Chondrocyte (in vitro differentiated cells): ENCODE measurements around the gene PCDH20. TPM values are rescaled to one million over a fixed set of nuclear protein-coding genes. Genes with fewer than 3 reads are reported as not detected.
A peak's percentile ranks its signal among the peaks of the same experiment; 100 is the strongest.

Experiments
- DNase-seq: peaks from one replicate; pipeline ENCODE4 v3.0.0; 2021; ENCODE audit warnings: mixed read lengths, low spot score
- H3K27ac Mint-ChIP-seq: one replicate; pipeline ENCODE4 v1.8.0; 2021; ENCODE audit warnings: mild to moderate bottlenecking, moderate library complexity, mixed read lengths; ENCODE audit not compliant: unreplicated experiment
- H3K27me3 Mint-ChIP-seq: 2 replicates; pipeline ENCODE4 v1.8.0; 2021; ENCODE audit warnings: low read depth, mixed read lengths
- H3K36me3 Mint-ChIP-seq: 2 replicates; pipeline ENCODE4 v1.8.0; 2021; ENCODE audit warnings: low read depth, mixed read lengths
- H3K4me1 Mint-ChIP-seq: 2 replicates; pipeline ENCODE4 v1.8.0; 2021; ENCODE audit warnings: low read depth, mild to moderate bottlenecking, mixed read lengths
- H3K4me3 Mint-ChIP-seq: one replicate; pipeline ENCODE4 v1.8.0; 2021; ENCODE audit warnings: mild to moderate bottlenecking, moderate library complexity, mixed read lengths; ENCODE audit not compliant: unreplicated experiment
- H3K9me3 Mint-ChIP-seq: 2 replicates; pipeline ENCODE4 v1.8.0; 2021; ENCODE audit warnings: low read depth, mixed read lengths
- CTCF ChIP-seq: fragments of 200-600 bp; sonication (generic); IDR thresholded peaks from 2 replicates; pipeline ENCODE4 v1.5.0; 2021; ENCODE audit warnings: antibody characterized with exemption, mild to moderate bottlenecking, moderate library complexity
- total RNA-seq: library from RNA; stranded (reverse); gene quantifications from 3 replicates; pipeline ENCODE4 v1.2.1, GENCODE V29; 2021

The PCDH20 gene
- total RNA-seq, 1 donor from 2014 or later = 0.10 TPM

GRCh38 chr13:61417086-61417570, 1.5 kb upstream of the PCDH20 start:
- no peak for DNase-seq
- H3K27me3 Mint-ChIP-seq = peaks cover 33% of the 10 kb centered on the region
- H3K36me3 Mint-ChIP-seq = no peaks in the 10 kb centered on the region
- no peak for TF ChIP-seq CTCF
- H3K27ac Mint-ChIP-seq = no peak overlapping the region
- peaks cover 34% of the 10 kb centered on the region for H3K4me1 Mint-ChIP-seq
- no peak overlapping the region for H3K4me3 Mint-ChIP-seq
- H3K9me3 Mint-ChIP-seq = no peaks in the 10 kb centered on the region

GRCh38 chr13:61415058-61415721, 459 bp downstream of the PCDH20 start:
- Mint-ChIP-seq H3K36me3 (no peaks in the 10 kb centered on the region), H3K4me3 (peak overlapping the region; percentile 74), H3K27me3 (peaks cover 42% of the 10 kb centered on the region), H3K27ac (no peak overlapping the region), H3K9me3 (no peaks in the 10 kb centered on the region), H3K4me1 (peaks cover 34% of the 10 kb centered on the region)
- TF ChIP-seq CTCF = no peak
- peak; percentile 79 for DNase-seq

GRCh38 chr13:61414686-61415057, 977 bp downstream of the PCDH20 start:
- no peak for DNase-seq
- no peak overlapping the region for H3K27ac Mint-ChIP-seq
- TF ChIP-seq CTCF = no peak

GRCh38 chr13:61413572-61414535, 1.8 kb downstream of the PCDH20 start:
- H3K27me3 Mint-ChIP-seq = peaks cover 42% of the 10 kb centered on the region

More at GRCh38 chr13:61414686-61415057, 977 bp downstream of the PCDH20 start:
- Mint-ChIP-seq H3K4me1 (peaks cover 34% of the 10 kb centered on the region), H3K4me3 (peak overlapping the region; percentile 74), H3K36me3 (no peaks in the 10 kb centered on the region), H3K9me3 (no peaks in the 10 kb centered on the region), H3K27me3 (peaks cover 42% of the 10 kb centered on the region)

More at GRCh38 chr13:61413572-61414535, 1.8 kb downstream of the PCDH20 start:
- H3K36me3 Mint-ChIP-seq = no peaks in the 10 kb centered on the region
- no peak overlapping the region for H3K27ac Mint-ChIP-seq
- no peak for TF ChIP-seq CTCF
- peaks cover 34% of the 10 kb centered on the region for H3K4me1 Mint-ChIP-seq
- DNase-seq = peak; percentile 59
- no peaks in the 10 kb centered on the region for H3K9me3 Mint-ChIP-seq
- H3K4me3 Mint-ChIP-seq = peak overlapping the region; percentile 74
